GM12878 (cell line): ENCODE measurements around the gene CMSS1. TPM values are rescaled to one million over a fixed set of nuclear protein-coding genes. Genes with fewer than 3 reads are reported as not detected.

Experiments used
- ATAC-seq: fragments of 200-7000 bp; cut with Tn5 transposase; 3 replicates; pipeline ENCODE4 v1.9.1; 2020; ENCODE audit warnings: mild to moderate bottlenecking, moderate library complexity
- BruUV-seq: library from RNA; stranded (reverse); fragments of 400-500 nt; replicated peaks from 2 replicates; lab custom pipeline; 2021; lab: Mats Ljungman, UMichigan
- CTCF ChIA-PET: fragments of 300-600 bp; sonication (Branson Sonifier 250); formaldehyde crosslinking; extraction: SDS; loops from one replicate; lab custom pipeline; 2021; ENCODE audit warnings: inconsistent platforms; lab: Yijun Ruan, JAX
- POLR2A ChIA-PET: fragments of 350-600 bp; formaldehyde crosslinking; extraction: SDS; loops from one replicate; lab custom pipeline; 2021; ENCODE audit warnings: inconsistent platforms; lab: Charles Lee
- RAD21 ChIA-PET: fragments of 300-600 bp; sonication (Branson Sonifier 250); formaldehyde crosslinking; loops from one replicate; lab custom pipeline; 2023; ENCODE audit warnings: antibody characterized with exemption; ENCODE audit not compliant: unreplicated experiment; lab: Charles Lee
- SMC1A ChIA-PET: fragments of 300-600 bp; sonication (Branson Sonifier 250); formaldehyde crosslinking; loops from one replicate; lab custom pipeline; 2023; ENCODE audit not compliant: unreplicated experiment, uncharacterized antibody; lab: Charles Lee
- DNase-seq: peaks from one replicate; pipeline ENCODE4 v3.0.0-alpha.2; 2011; ENCODE audit warnings: low read depth, low spot score
- FAIRE-seq: peaks from 3 replicates; lab custom pipeline; 2011; peaks lifted over from hg19 to GRCh38; lab: Jason Lieb, UNC
- H2AFZ ChIP-seq: 2 replicates; pipeline ENCODE4 v1.6.0; 2011; ENCODE audit warnings: low read depth, low read length, control low read depth; ENCODE audit not compliant: control insufficient read depth
- H3K27ac ChIP-seq: 2 replicates; pipeline ENCODE4 v1.5.1; 2011; ENCODE audit warnings: control low read depth; ENCODE audit not compliant: control insufficient read depth, insufficient read depth
- H3K27me3 ChIP-seq, 2 experiments: replicated peaks in 1 of 2; 2 replicates each; pipeline versions ENCODE4 v1.6.0 to v1.6.1; 2011; ENCODE audit warnings: low read length in 1 of 2; ENCODE audit not compliant: control insufficient read depth in 2 of 2, insufficient read depth in 2 of 2
- H3K36me3 ChIP-seq, 2 experiments: 2 replicates each; pipeline ENCODE4 v1.5.1; 2011; ENCODE audit warnings: low read length in 1 of 2; ENCODE audit not compliant: control insufficient read depth in 2 of 2, insufficient read depth in 2 of 2
- H3K4me1 ChIP-seq: 2 replicates; pipeline ENCODE4 v1.6.1; 2011; ENCODE audit warnings: mild to moderate bottlenecking, low read length, moderate library complexity, mixed read lengths; ENCODE audit not compliant: control insufficient read depth, insufficient read depth
- H3K4me2 ChIP-seq: 2 replicates; pipeline ENCODE4 v1.6.0; 2011; ENCODE audit warnings: control low read depth; ENCODE audit not compliant: control insufficient read depth, insufficient read depth
- H3K4me3 ChIP-seq: fragments of 200-600 bp; sonication (generic); 2 replicates; pipeline ENCODE4 v1.5.1; 2016
- H3K79me2 ChIP-seq: 2 replicates; pipeline ENCODE4 v1.6.0; 2011; ENCODE audit warnings: low read length; ENCODE audit not compliant: control insufficient read depth, insufficient read depth
- H3K9ac ChIP-seq: 2 replicates; pipeline ENCODE4 v1.8.0; 2011; ENCODE audit warnings: low read length, control low read depth, mixed read lengths; ENCODE audit not compliant: control insufficient read depth, insufficient read depth
- H3K9me3 ChIP-seq: replicated peaks from 3 replicates; pipeline ENCODE4 v1.5.1; 2011; ENCODE audit warnings: mild to moderate bottlenecking, low read length; ENCODE audit not compliant: control insufficient read depth, insufficient read depth
- H4K20me1 ChIP-seq: 2 replicates; pipeline ENCODE4 v1.6.0; 2011; ENCODE audit not compliant: control insufficient read depth, insufficient read depth
- BHLHE40 ChIP-seq, 2 experiments: fragments of 450-650 bp in 1 of 2; IDR thresholded peaks; 2 replicates each; pipeline ENCODE4 v1.6.1; 2011 to 2017; ENCODE audit warnings: low read depth in 2 of 2, borderline replicate concordance in 1 of 2, improper control_type of control experiment in 1 of 2, low read length in 1 of 2, mild to moderate bottlenecking in 1 of 2
- BMI1 ChIP-seq: fragments of 450-650 bp; IDR thresholded peaks from 2 replicates; pipeline ENCODE4 v1.6.1; 2016; ENCODE audit warnings: mild to moderate bottlenecking, moderate library complexity, borderline replicate concordance
- CHD4 ChIP-seq: fragments of 200-600 bp; sonication (generic); IDR thresholded peaks from 2 replicates; pipeline ENCODE4 v1.6.1; 2016; ENCODE audit warnings: mild to moderate bottlenecking
- CREB1 ChIP-seq: IDR thresholded peaks from 2 replicates; pipeline ENCODE4 v1.6.1; 2012; ENCODE audit warnings: low read depth, mild to moderate bottlenecking, inconsistent platforms
- HCFC1 ChIP-seq: fragments of 150-350 bp; IDR thresholded peaks from 2 replicates; pipeline ENCODE4 v1.6.1; 2014; ENCODE audit warnings: low read length
- HDAC6 ChIP-seq: fragments of 200-600 bp; sonication (generic); IDR thresholded peaks from one replicate; pipeline ENCODE4 v1.8.0; 2017; ENCODE audit warnings: antibody characterized with exemption; ENCODE audit not compliant: unreplicated experiment
- NBN ChIP-seq: fragments of 450-650 bp; IDR thresholded peaks from 2 replicates; pipeline ENCODE4 v1.6.1; 2016
- NFYB ChIP-seq: IDR thresholded peaks from 2 replicates; pipeline ENCODE4 v1.6.1; 2011; ENCODE audit warnings: low read depth, mild to moderate bottlenecking, low read length, improper control_type of control experiment, moderate library complexity; ENCODE audit not compliant: insufficient read depth
- NR2C2 ChIP-seq: IDR thresholded peaks from 2 replicates; pipeline ENCODE4 v1.6.1; 2011; ENCODE audit warnings: borderline replicate concordance, low read depth; ENCODE audit not compliant: control insufficient read depth, insufficient read length
- NRF1 ChIP-seq: conservative IDR thresholded peaks from 2 replicates; pipeline ENCODE4 v1.6.1; 2011; ENCODE audit warnings: mild to moderate bottlenecking, low read depth, low read length, improper control_type of control experiment
- POU2F2 ChIP-seq: IDR thresholded peaks from 3 replicates; pipeline ENCODE4 v1.6.1; 2011; ENCODE audit warnings: low read depth, mild to moderate bottlenecking, low read length, borderline replicate concordance
- SIX5 ChIP-seq: IDR thresholded peaks from 2 replicates; pipeline ENCODE4 v1.6.1; 2011; ENCODE audit warnings: mild to moderate bottlenecking, low read depth, low read length, moderate library complexity; ENCODE audit not compliant: severe bottlenecking
- STAT1 ChIP-seq: fragments of 450-650 bp; conservative IDR thresholded peaks from 2 replicates; pipeline ENCODE4 v1.6.1; 2014; ENCODE audit warnings: antibody characterized with exemption, mild to moderate bottlenecking
- ZNF592 ChIP-seq: fragments of 450-650 bp; IDR thresholded peaks from 2 replicates; pipeline ENCODE4 v1.6.1; 2017; ENCODE audit warnings: mild to moderate bottlenecking, moderate library complexity
- WGBS: methylation state at CpG from one replicate; pipeline ENCODE4 v1.1.6; 2016; ENCODE audit warnings: low lambda C conversion rate; ENCODE audit not compliant: insufficient replicate concordance, insufficient coverage; ENCODE audit errors: missing lambda C conversion rate; 5-methylcytosine and 5-hydroxymethylcytosine counted together
- in situ Hi-C: fragments of 300-500 bp; cut with MboI; formaldehyde crosslinking; loops from 9 replicates; pipeline ENCODE4 v1.14.3; 2018; ENCODE audit warnings: mixed read lengths
- intact Hi-C: fragments of 100-400 bp; cut with micrococcal nuclease; formaldehyde crosslinking; loops from one replicate; pipeline ENCODE4 v1.14.2; 2022; ENCODE audit not compliant: unreplicated experiment
- polyA plus RNA-seq, 11 experiments: library from polyadenylated mRNA; depleted of rRNA in 4 of 11; unstranded in 6 of 11; stranded (reverse) in 5 of 11; fragments of >200 nt; fragmentation: Nextera tagmentation in 4 of 11; fragmentation: Illumina TruSeq in 1 of 11; extraction: Ambion mirVana in 4 of 11; extraction: Trizol in 1 of 11; gene quantifications; 1 replicate in 1 of 11; 2 replicates in 10 of 11; pipeline versions ENCODE4 v1.2.1 to v1.2.3, GENCODE V29; 2011 to 2016; ENCODE audit warnings: inconsistent platforms in 2 of 11, missing spikeins in 2 of 11, low read depth in 1 of 11
- total RNA-seq, 4 experiments: library from RNA; depleted of rRNA in 3 of 4; stranded (reverse); fragments of >200 nt in 3 of 4; fragmentation: Illumina TruSeq in 1 of 4; extraction: Trizol in 1 of 4; gene quantifications; 2 replicates each; pipeline versions ENCODE4 v1.2.1 to v1.2.3, GENCODE V29; 2013 to 2021
- TF ChIP-seq, protein P1 (sequence below), 3 experiments: IDR thresholded peaks in 2 of 3; conservative IDR thresholded peaks in 1 of 3; 2 replicates each; pipeline ENCODE4 v1.5.1; 2011; ENCODE audit warnings: low read depth in 3 of 3, low read length in 3 of 3, mild to moderate bottlenecking in 3 of 3, control low read depth in 2 of 3, moderate library complexity in 2 of 3, inconsistent platforms in 1 of 3, mixed read lengths in 1 of 3; ENCODE audit not compliant: control insufficient read depth in 2 of 3, insufficient read depth in 1 of 3; ENCODE audit errors: extremely low read depth in 1 of 3

The CMSS1 gene
- total and polyA plus RNA-seq, 10 of the 15 experiments (the other 5 are each of a cell fraction or from before 2014, with no cell fraction given) = 31.0 to 118 (median 70.1) TPM

- H3K36me3 ChIP-seq = no peaks in the 10 kb centered on the region
- ChIA-PET CTCF (interaction anchor here (1.4 to 3.0 kb wide), 2 partner anchors 11 to 120 kb away, joined by 3 to 9 read pairs; no protein-coding TSS in a partner anchor), RAD21 (no interaction called here), POLR2A (no interaction called here), SMC1A (interaction anchor here (1.8 to 2.4 kb wide), 3 partner anchors 13 to 108 kb away, joined by 3 to 9 read pairs (median 4); no protein-coding TSS in a partner anchor)
- no TSS peak for BruUV-seq
- H4K20me1 ChIP-seq = no peaks in the 10 kb centered on the region
- WGBS = 48% methylated on average over 1 of the region's 1 CpG
- H3K27me3 ChIP-seq = no peaks in the 10 kb centered on the region
- H3K27ac ChIP-seq = no peak overlapping the region
- no peak overlapping the region for H3K9ac ChIP-seq
- DNase-seq (no peak), FAIRE-seq (no peak), ATAC-seq (no peak)
- no peaks in the 10 kb centered on the region for H3K79me2 ChIP-seq
- H3K4me2 ChIP-seq = no peak overlapping the region
- no peak overlapping the region for H3K4me3 ChIP-seq
- in situ Hi-C loops = no loop called here
- intact Hi-C loops = no loop called here
- H3K4me1 ChIP-seq = no peaks in the 10 kb centered on the region
- H2AFZ ChIP-seq = no peak overlapping the region
- H3K9me3 ChIP-seq = no peaks in the 10 kb centered on the region
- no peak for TF ChIP-seq ZNF592
- no peak for TF ChIP-seq STAT1
- TF ChIP-seq POU2F2 = no peak
- TF ChIP-seq, protein P1, sequence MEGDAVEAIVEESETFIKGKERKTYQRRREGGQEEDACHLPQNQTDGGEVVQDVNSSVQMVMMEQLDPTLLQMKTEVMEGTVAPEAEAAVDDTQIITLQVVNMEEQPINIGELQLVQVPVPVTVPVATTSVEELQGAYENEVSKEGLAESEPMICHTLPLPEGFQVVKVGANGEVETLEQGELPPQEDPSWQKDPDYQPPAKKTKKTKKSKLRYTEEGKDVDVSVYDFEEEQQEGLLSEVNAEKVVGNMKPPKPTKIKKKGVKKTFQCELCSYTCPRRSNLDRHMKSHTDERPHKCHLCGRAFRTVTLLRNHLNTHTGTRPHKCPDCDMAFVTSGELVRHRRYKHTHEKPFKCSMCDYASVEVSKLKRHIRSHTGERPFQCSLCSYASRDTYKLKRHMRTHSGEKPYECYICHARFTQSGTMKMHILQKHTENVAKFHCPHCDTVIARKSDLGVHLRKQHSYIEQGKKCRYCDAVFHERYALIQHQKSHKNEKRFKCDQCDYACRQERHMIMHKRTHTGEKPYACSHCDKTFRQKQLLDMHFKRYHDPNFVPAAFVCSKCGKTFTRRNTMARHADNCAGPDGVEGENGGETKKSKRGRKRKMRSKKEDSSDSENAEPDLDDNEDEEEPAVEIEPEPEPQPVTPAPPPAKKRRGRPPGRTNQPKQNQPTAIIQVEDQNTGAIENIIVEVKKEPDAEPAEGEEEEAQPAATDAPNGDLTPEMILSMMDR (IDR thresholded peaks at IDR 0.05 in 2 of 3, conservative IDR thresholded peaks at IDR 0.05 in 1 of 3; ENCODE audit: control insufficient read depth in 2 of 3, extremely low read depth in 1 of 3, insufficient read depth in 1 of 3, low read depth in 3 of 3, low read length in 3 of 3) = no peak
- TF ChIP-seq HCFC1 = no peak
- no peak for TF ChIP-seq CHD4
- no peak for TF ChIP-seq NBN
- no peak for TF ChIP-seq BHLHE40 (IDR thresholded peaks at IDR 0.05; ENCODE audit: borderline replicate concordance in 1 of 2, low read depth in 2 of 2, low read length in 1 of 2)
- TF ChIP-seq NFYB = no peak
- TF ChIP-seq HDAC6 = no peak
- no peak for TF ChIP-seq BMI1
- no peak for TF ChIP-seq NRF1
- TF ChIP-seq SIX5 = no peak
- TF ChIP-seq CREB1 = no peak
- TF ChIP-seq NR2C2 = no peak
Observed at GRCh38 chr3:99952306-99952705, 134.6 kb downstream of the CMSS1 start.
